K562 (cell line): ENCODE data around the gene WFDC2. TPM values are rescaled to one million over a fixed set of nuclear protein-coding genes. Genes with fewer than 3 reads are reported as not detected.

Source experiments
- AFF1 ChIP-seq, 2 experiments: fragments of 450-650 bp; IDR thresholded peaks; 2 replicates each; pipeline ENCODE4 v1.6.1; 2018; ENCODE audit warnings: mild to moderate bottlenecking in 2 of 2, low read depth in 1 of 2; ENCODE audit not compliant: partially characterized antibody in 2 of 2
- CEBPG ChIP-seq, 3 experiments: fragments of 200-800 bp in 1 of 3; sonication (Bioruptor generic) in 1 of 3; sonication (generic) in 1 of 3; formaldehyde crosslinking in 1 of 3; IDR thresholded peaks in 2 of 3; conservative IDR thresholded peaks in 1 of 3; 2 replicates each; pipeline versions ENCODE4 v1.6.1 to v1.8.0; 2016 to 2022; ENCODE audit warnings: missing compliant biosample characterization in 2 of 3, missing genetic modification characterization in 2 of 3, mild to moderate bottlenecking in 1 of 3, missing genetic modification reagents in 1 of 3
- DPF2 ChIP-seq: fragments of 450-650 bp; IDR thresholded peaks from 2 replicates; pipeline ENCODE4 v1.6.1; 2016
- SMARCB1 ChIP-seq: IDR thresholded peaks from 2 replicates; pipeline ENCODE4 v1.6.1; 2011; ENCODE audit warnings: improper control_type of control experiment, low read depth; ENCODE audit not compliant: insufficient read length
- ZNF354B ChIP-seq: fragments of 250-450 bp; sonication (Bioruptor Pico); IDR thresholded peaks from 2 replicates; pipeline ENCODE4 v1.4.0; 2020
- polyA plus RNA-seq, 8 experiments: library from polyadenylated mRNA; depleted of rRNA in 4 of 8; stranded (reverse) in 5 of 8; unstranded in 3 of 8; fragments of >200 nt; fragmentation: Nextera tagmentation in 2 of 8; fragmentation: Illumina TruSeq in 1 of 8; extraction: Ambion mirVana in 2 of 8; extraction: Trizol in 1 of 8; gene quantifications; 2 replicates each; pipeline versions ENCODE4 v1.2.1 to v1.2.3, GENCODE V29; 2011 to 2014; ENCODE audit warnings: inconsistent platforms in 1 of 8, missing spikeins in 1 of 8
- total RNA-seq, 7 experiments: library from RNA; depleted of rRNA in 6 of 7; stranded (reverse); fragments of >200 nt in 6 of 7; fragmentation: Illumina TruSeq in 2 of 7; extraction: Trizol in 2 of 7; gene quantifications; 2 replicates each; pipeline versions ENCODE4 v1.2.1 to v1.2.3, GENCODE V29; 2011 to 2021; ENCODE audit warnings: low replicate concordance in 1 of 7

Gene WFDC2
- total and polyA plus RNA-seq, 9 of the 15 experiments (the other 6 are each of a cell fraction or from before 2014, with no cell fraction given): not detected

GRCh38 chr20:45470262-45470931 is 844 bp downstream of the WFDC2 start (continued):
- TF ChIP-seq CEBPG (CRISPR knock-in tag; IDR thresholded peaks at IDR 0.05) (no peak), CEBPG (tag; conservative IDR thresholded peaks at IDR 0.05 in 1 of 2, IDR thresholded peaks at IDR 0.05 in 1 of 2) (no peak), ZNF354B (no peak), SMARCB1 (no peak), DPF2 (no peak), AFF1 (IDR thresholded peaks at IDR 0.05; ENCODE audit: low read depth in 1 of 2, partially characterized antibody in 2 of 2) (no peak)
- TF ChIP-seq, all 486 proteins: peak for 0
